GM12878 (cell line): ENCODE measurements around the gene ATOSB. TPM values are rescaled to one million over a fixed set of nuclear protein-coding genes. Genes with fewer than 3 reads are reported as not detected.

Experiments
- ATAC-seq: fragments of 200-7000 bp; cut with Tn5 transposase; 3 replicates; pipeline ENCODE4 v1.9.1; 2020; ENCODE audit warnings: mild to moderate bottlenecking, moderate library complexity
- BruUV-seq: library from RNA; stranded (reverse); fragments of 400-500 nt; replicated peaks from 2 replicates; lab custom pipeline; 2021; lab: Mats Ljungman, UMichigan
- CTCF ChIA-PET: fragments of 300-600 bp; sonication (Branson Sonifier 250); formaldehyde crosslinking; extraction: SDS; loops from one replicate; lab custom pipeline; 2021; ENCODE audit warnings: inconsistent platforms; lab: Yijun Ruan, JAX
- POLR2A ChIA-PET: fragments of 350-600 bp; formaldehyde crosslinking; extraction: SDS; loops from one replicate; lab custom pipeline; 2021; ENCODE audit warnings: inconsistent platforms; lab: Charles Lee
- RAD21 ChIA-PET: fragments of 300-600 bp; sonication (Branson Sonifier 250); formaldehyde crosslinking; loops from one replicate; lab custom pipeline; 2023; ENCODE audit warnings: antibody characterized with exemption; ENCODE audit not compliant: unreplicated experiment; lab: Charles Lee
- SMC1A ChIA-PET: fragments of 300-600 bp; sonication (Branson Sonifier 250); formaldehyde crosslinking; loops from one replicate; lab custom pipeline; 2023; ENCODE audit not compliant: unreplicated experiment, uncharacterized antibody; lab: Charles Lee
- DNase-seq: peaks from one replicate; pipeline ENCODE4 v3.0.0-alpha.2; 2011; ENCODE audit warnings: low read depth, low spot score
- FAIRE-seq: peaks from 3 replicates; lab custom pipeline; 2011; peaks lifted over from hg19 to GRCh38; lab: Jason Lieb, UNC
- H2AFZ ChIP-seq: 2 replicates; pipeline ENCODE4 v1.6.0; 2011; ENCODE audit warnings: low read depth, low read length, control low read depth; ENCODE audit not compliant: control insufficient read depth
- H3K27ac ChIP-seq: 2 replicates; pipeline ENCODE4 v1.5.1; 2011; ENCODE audit warnings: control low read depth; ENCODE audit not compliant: control insufficient read depth, insufficient read depth
- H3K27me3 ChIP-seq, 2 experiments: replicated peaks in 1 of 2; 2 replicates each; pipeline versions ENCODE4 v1.6.0 to v1.6.1; 2011; ENCODE audit warnings: low read length in 1 of 2; ENCODE audit not compliant: control insufficient read depth in 2 of 2, insufficient read depth in 2 of 2
- H3K36me3 ChIP-seq, 2 experiments: 2 replicates each; pipeline ENCODE4 v1.5.1; 2011; ENCODE audit warnings: low read length in 1 of 2; ENCODE audit not compliant: control insufficient read depth in 2 of 2, insufficient read depth in 2 of 2
- H3K4me1 ChIP-seq: 2 replicates; pipeline ENCODE4 v1.6.1; 2011; ENCODE audit warnings: mild to moderate bottlenecking, low read length, moderate library complexity, mixed read lengths; ENCODE audit not compliant: control insufficient read depth, insufficient read depth
- H3K4me2 ChIP-seq: 2 replicates; pipeline ENCODE4 v1.6.0; 2011; ENCODE audit warnings: control low read depth; ENCODE audit not compliant: control insufficient read depth, insufficient read depth
- H3K4me3 ChIP-seq: fragments of 200-600 bp; sonication (generic); 2 replicates; pipeline ENCODE4 v1.5.1; 2016
- H3K79me2 ChIP-seq: 2 replicates; pipeline ENCODE4 v1.6.0; 2011; ENCODE audit warnings: low read length; ENCODE audit not compliant: control insufficient read depth, insufficient read depth
- H3K9ac ChIP-seq: 2 replicates; pipeline ENCODE4 v1.8.0; 2011; ENCODE audit warnings: low read length, control low read depth, mixed read lengths; ENCODE audit not compliant: control insufficient read depth, insufficient read depth
- H3K9me3 ChIP-seq: replicated peaks from 3 replicates; pipeline ENCODE4 v1.5.1; 2011; ENCODE audit warnings: mild to moderate bottlenecking, low read length; ENCODE audit not compliant: control insufficient read depth, insufficient read depth
- H4K20me1 ChIP-seq: 2 replicates; pipeline ENCODE4 v1.6.0; 2011; ENCODE audit not compliant: control insufficient read depth, insufficient read depth
- CHD4 ChIP-seq: fragments of 200-600 bp; sonication (generic); IDR thresholded peaks from 2 replicates; pipeline ENCODE4 v1.6.1; 2016; ENCODE audit warnings: mild to moderate bottlenecking
- CREB1 ChIP-seq: IDR thresholded peaks from 2 replicates; pipeline ENCODE4 v1.6.1; 2012; ENCODE audit warnings: low read depth, mild to moderate bottlenecking, inconsistent platforms
- DPF2 ChIP-seq: fragments of 450-650 bp; IDR thresholded peaks from 2 replicates; pipeline ENCODE4 v1.6.1; 2017; ENCODE audit warnings: mild to moderate bottlenecking
- E4F1 ChIP-seq: fragments of 450-650 bp; IDR thresholded peaks from 2 replicates; pipeline ENCODE4 v1.6.1; 2018; ENCODE audit warnings: borderline replicate concordance, mild to moderate bottlenecking; ENCODE audit not compliant: partially characterized antibody
- EP300 ChIP-seq, 2 experiments: fragments of 150-350 bp in 1 of 2; IDR thresholded peaks; 2 replicates each; pipeline ENCODE4 v1.6.1; 2011 to 2012; ENCODE audit warnings: low read depth in 2 of 2, low read length in 2 of 2, borderline replicate concordance in 1 of 2, improper control_type of control experiment in 1 of 2, inconsistent platforms in 1 of 2; ENCODE audit not compliant: control insufficient read depth in 1 of 2
- HDAC2 ChIP-seq: fragments of 200-600 bp; sonication (generic); IDR thresholded peaks from 2 replicates; pipeline ENCODE4 v1.6.1; 2017
- JUNB ChIP-seq: IDR thresholded peaks from 2 replicates; pipeline ENCODE4 v1.6.1; 2016; ENCODE audit warnings: antibody characterized with exemption, mild to moderate bottlenecking
- JUND ChIP-seq: IDR thresholded peaks from 2 replicates; pipeline ENCODE4 v1.6.1; 2012; ENCODE audit warnings: low read depth, mild to moderate bottlenecking, low read length, improper control_type of control experiment, moderate library complexity
- KAT2A ChIP-seq: conservative IDR thresholded peaks from 2 replicates; pipeline ENCODE4 v1.6.1; 2011; ENCODE audit warnings: low read depth, low read length; ENCODE audit not compliant: control insufficient read depth
- MEF2A ChIP-seq: IDR thresholded peaks from 2 replicates; pipeline ENCODE4 v1.6.1; 2011; ENCODE audit warnings: low read depth, mild to moderate bottlenecking, low read length, moderate library complexity; ENCODE audit not compliant: insufficient read depth
- NFYA ChIP-seq: IDR thresholded peaks from 2 replicates; pipeline ENCODE4 v1.6.1; 2011; ENCODE audit warnings: low read depth, mild to moderate bottlenecking, low read length, improper control_type of control experiment, borderline replicate concordance
- NFYB ChIP-seq: IDR thresholded peaks from 2 replicates; pipeline ENCODE4 v1.6.1; 2011; ENCODE audit warnings: low read depth, mild to moderate bottlenecking, low read length, improper control_type of control experiment, moderate library complexity; ENCODE audit not compliant: insufficient read depth
- RFX5 ChIP-seq: IDR thresholded peaks from 2 replicates; pipeline ENCODE4 v1.6.1; 2011; ENCODE audit warnings: low read depth, low read length, improper control_type of control experiment
- SMC3 ChIP-seq: IDR thresholded peaks from 2 replicates; pipeline ENCODE4 v1.6.1; 2011; ENCODE audit warnings: low read length, improper control_type of control experiment, borderline replicate concordance
- ZNF207 ChIP-seq: fragments of 450-650 bp; IDR thresholded peaks from 2 replicates; pipeline ENCODE4 v1.6.1; 2014; ENCODE audit warnings: antibody characterized with exemption, mild to moderate bottlenecking, borderline replicate concordance
- ZNF274 ChIP-seq: IDR thresholded peaks from one replicate; pipeline ENCODE4 v1.8.0; 2011; ENCODE audit not compliant: insufficient read length, insufficient read depth
- WGBS: methylation state at CpG from one replicate; pipeline ENCODE4 v1.1.6; 2016; ENCODE audit warnings: low lambda C conversion rate; ENCODE audit not compliant: insufficient replicate concordance, insufficient coverage; ENCODE audit errors: missing lambda C conversion rate; 5-methylcytosine and 5-hydroxymethylcytosine counted together
- in situ Hi-C: fragments of 300-500 bp; cut with MboI; formaldehyde crosslinking; loops from 9 replicates; pipeline ENCODE4 v1.14.3; 2018; ENCODE audit warnings: mixed read lengths
- intact Hi-C: fragments of 100-400 bp; cut with micrococcal nuclease; formaldehyde crosslinking; loops from one replicate; pipeline ENCODE4 v1.14.2; 2022; ENCODE audit not compliant: unreplicated experiment
- polyA plus RNA-seq, 11 experiments: library from polyadenylated mRNA; depleted of rRNA in 4 of 11; unstranded in 6 of 11; stranded (reverse) in 5 of 11; fragments of >200 nt; fragmentation: Nextera tagmentation in 4 of 11; fragmentation: Illumina TruSeq in 1 of 11; extraction: Ambion mirVana in 4 of 11; extraction: Trizol in 1 of 11; gene quantifications; 1 replicate in 1 of 11; 2 replicates in 10 of 11; pipeline versions ENCODE4 v1.2.1 to v1.2.3, GENCODE V29; 2011 to 2016; ENCODE audit warnings: inconsistent platforms in 2 of 11, missing spikeins in 2 of 11, low read depth in 1 of 11
- total RNA-seq, 4 experiments: library from RNA; depleted of rRNA in 3 of 4; stranded (reverse); fragments of >200 nt in 3 of 4; fragmentation: Illumina TruSeq in 1 of 4; extraction: Trizol in 1 of 4; gene quantifications; 2 replicates each; pipeline versions ENCODE4 v1.2.1 to v1.2.3, GENCODE V29; 2013 to 2021

The ATOSB gene
- total and polyA plus RNA-seq, 10 of the 15 experiments (the other 5 are each of a cell fraction or from before 2014, with no cell fraction given), result 0.60 to 5.4 (median 2.5) TPM

- no peaks in the 10 kb centered on the region for H3K36me3 ChIP-seq
- H3K27ac ChIP-seq, result no peak overlapping the region
- CTCF ChIA-PET, result interaction anchor here (1.2 kb wide), 1 partner anchor 409 kb away, joined by 3 read pairs; no protein-coding TSS in a partner anchor
- intact Hi-C loops, result no loop called here
- no peak overlapping the region for H2AFZ ChIP-seq
- DNase-seq (no peak), FAIRE-seq (no peak), ATAC-seq (no peak)
- H3K4me1 ChIP-seq, result no peaks in the 10 kb centered on the region
- no peak overlapping the region for H3K4me2 ChIP-seq
- no peak overlapping the region for H3K9ac ChIP-seq
- POLR2A ChIA-PET, result no interaction called here
- no peak overlapping the region for H3K4me3 ChIP-seq
- H3K79me2 ChIP-seq, result no peaks in the 10 kb centered on the region
- H4K20me1 ChIP-seq, result no peaks in the 10 kb centered on the region
- no peaks in the 10 kb centered on the region for H3K27me3 ChIP-seq
- RAD21 ChIA-PET, result no interaction called here
- no peak for TF ChIP-seq MEF2A
- TF ChIP-seq JUND, result no peak
- TF ChIP-seq HDAC2, result no peak
- no peaks in the 10 kb centered on the region; the same call in 2 of the 3 replicates for H3K9me3 ChIP-seq
- BruUV-seq, result no TSS peak
- 43% methylated on average over 7 of the region's 7 CpGs for WGBS
- in situ Hi-C loops, result no loop called here
- SMC1A ChIA-PET, result no interaction called here
Measured at GRCh38 chr9:35135988-35136387, 20.3 kb upstream of the ATOSB start.

- ATAC-seq (no peak), FAIRE-seq (no peak), DNase-seq (no peak)
- POLR2A ChIA-PET, result no interaction called here
- RAD21 ChIA-PET, result no interaction called here
- CTCF ChIA-PET, result no interaction called here
- BruUV-seq, result no TSS peak
- Histone ChIP-seq H3K79me2 (no peaks in the 10 kb centered on the region), H3K4me1 (no peaks in the 10 kb centered on the region), H3K36me3 (no peaks in the 10 kb centered on the region), H3K9ac (no peak overlapping the region), H2AFZ (no peak overlapping the region), H3K4me2 (no peak overlapping the region), H3K27me3 (no peaks in the 10 kb centered on the region), H3K9me3 (no peaks in the 10 kb centered on the region; the same call in 2 of the 3 replicates), H3K4me3 (no peak overlapping the region), H3K27ac (no peak overlapping the region), H4K20me1 (no peaks in the 10 kb centered on the region)
- TF ChIP-seq NFYA (no peak), CREB1 (no peak), DPF2 (no peak), KAT2A (no peak), JUNB (no peak), CHD4 (no peak), EP300 (IDR thresholded peaks at IDR 0.05; ENCODE audit: borderline replicate concordance in 1 of 2, control insufficient read depth in 1 of 2, low read depth in 2 of 2, low read length in 2 of 2) (no peak), ZNF274 (no peak), RFX5 (no peak), ZNF207 (no peak), SMC3 (no peak), NFYB (no peak), E4F1 (no peak)
- in situ Hi-C loops (no loop called here), intact Hi-C loops (no loop called here)
- SMC1A ChIA-PET, result no interaction called here
- WGBS, result 29% methylated on average over 6 of the region's 6 CpGs
Measured at GRCh38 chr9:35134920-35135319, 19.3 kb upstream of the ATOSB start.
